Mucosa of descending colon (tissue), 3 donors: Measurements from ENCODE around the gene SORBS1. TPM values are rescaled to one million over a fixed set of nuclear protein-coding genes. Genes with fewer than 3 reads are reported as not detected.

Experiments used
- ATAC-seq: fragments of 200-7000 bp; cut with Tn5 transposase; one replicate; pipeline ENCODE4 v1.9.1; 2020; ENCODE audit warnings: mild to moderate bottlenecking, moderate library complexity
- DNase-seq, 3 donors: peaks; one replicate each; pipeline ENCODE4 v3.0.0-alpha.2; 2020
- H3K36me3 ChIP-seq: fragments of 200-600 bp; one replicate; pipeline ENCODE4 v1.8.0; 2021; ENCODE audit warnings: low read depth, mild to moderate bottlenecking
- H3K4me1 ChIP-seq: fragments of 200-600 bp; one replicate; pipeline ENCODE4 v1.8.0; 2021; ENCODE audit warnings: low read depth, mild to moderate bottlenecking
- H3K4me3 ChIP-seq: fragments of 200-600 bp; one replicate; pipeline ENCODE4 v1.8.0; 2021; ENCODE audit warnings: mild to moderate bottlenecking
- H3K9me3 ChIP-seq: fragments of 200-600 bp; one replicate; pipeline ENCODE4 v1.8.0; 2021; ENCODE audit warnings: mild to moderate bottlenecking
- intact Hi-C, 2 donors: fragments of 100-400 bp; cut with DNase I in 1 of 2; cut with micrococcal nuclease in 1 of 2; formaldehyde crosslinking; loops; one replicate each; pipeline versions ENCODE4 v1.11.0 to v1.11.1; 2022; cut with DNase I, micrococcal nuclease
- total RNA-seq, 3 donors: library from RNA; stranded (reverse); fragmentation: NEBNext Ultra II Directional in 2 of 3; extraction: Animal tissue kit (Norgen Biotek cat#: 25700) in 2 of 3; gene quantifications; one replicate each; pipeline versions ENCODE4 v1.2.1 to v1.2.4, GENCODE V29; 2021 to 2023
- TF ChIP-seq, protein P1 (sequence below): fragments of 200-600 bp; IDR thresholded peaks from one replicate; pipeline ENCODE4 v1.8.0; 2022; ENCODE audit warnings: antibody characterized with exemption, mild to moderate bottlenecking
- donor health status: DM: no; HTN: no; CAD: no; lungs with moderate emphysema.
- donor health status: DM: no; HTN: no; CAD: no.
- donor health status: DM: no; HTN: yes; CAD: no.

The SORBS1 gene
- total RNA-seq, 3 donors from 2014 or later: 48.9 to 699 (median 99.3) TPM

- Histone ChIP-seq H3K36me3 (no peaks in the 10 kb centered on the region), H3K9me3 (no peaks in the 10 kb centered on the region), H3K4me1 (no peaks in the 10 kb centered on the region), H3K4me3 (no peak overlapping the region)
- ATAC-seq: no peak
- TF ChIP-seq, protein P1, sequence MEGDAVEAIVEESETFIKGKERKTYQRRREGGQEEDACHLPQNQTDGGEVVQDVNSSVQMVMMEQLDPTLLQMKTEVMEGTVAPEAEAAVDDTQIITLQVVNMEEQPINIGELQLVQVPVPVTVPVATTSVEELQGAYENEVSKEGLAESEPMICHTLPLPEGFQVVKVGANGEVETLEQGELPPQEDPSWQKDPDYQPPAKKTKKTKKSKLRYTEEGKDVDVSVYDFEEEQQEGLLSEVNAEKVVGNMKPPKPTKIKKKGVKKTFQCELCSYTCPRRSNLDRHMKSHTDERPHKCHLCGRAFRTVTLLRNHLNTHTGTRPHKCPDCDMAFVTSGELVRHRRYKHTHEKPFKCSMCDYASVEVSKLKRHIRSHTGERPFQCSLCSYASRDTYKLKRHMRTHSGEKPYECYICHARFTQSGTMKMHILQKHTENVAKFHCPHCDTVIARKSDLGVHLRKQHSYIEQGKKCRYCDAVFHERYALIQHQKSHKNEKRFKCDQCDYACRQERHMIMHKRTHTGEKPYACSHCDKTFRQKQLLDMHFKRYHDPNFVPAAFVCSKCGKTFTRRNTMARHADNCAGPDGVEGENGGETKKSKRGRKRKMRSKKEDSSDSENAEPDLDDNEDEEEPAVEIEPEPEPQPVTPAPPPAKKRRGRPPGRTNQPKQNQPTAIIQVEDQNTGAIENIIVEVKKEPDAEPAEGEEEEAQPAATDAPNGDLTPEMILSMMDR: no peak
- no peak for DNase-seq
- intact Hi-C loops: no loop called here
Observed at GRCh38 chr10:95321554-95322301, 239.4 kb downstream of the SORBS1 start.

GRCh38 chr10:95319239-95319638, 241.9 kb downstream of the SORBS1 start:
- no peaks in the 10 kb centered on the region for H3K4me1 ChIP-seq
- H3K9me3 ChIP-seq: no peaks in the 10 kb centered on the region
- TF ChIP-seq, protein P1: no peak
- no peak overlapping the region for H3K4me3 ChIP-seq
- intact Hi-C loops: no loop called here
- DNase-seq (no peak), ATAC-seq (no peak)
- H3K36me3 ChIP-seq: no peaks in the 10 kb centered on the region

GRCh38 chr10:95315509-95315908, 245.7 kb downstream of the SORBS1 start:
- intact Hi-C loops: no loop called here
- Histone ChIP-seq H3K4me3 (no peak overlapping the region), H3K4me1 (peaks cover 2% of the 10 kb centered on the region), H3K36me3 (no peaks in the 10 kb centered on the region), H3K9me3 (no peaks in the 10 kb centered on the region)
- TF ChIP-seq, protein P1: no peak
- no peak for ATAC-seq
- DNase-seq: no peak

GRCh38 chr10:95314192-95314918, 246.8 kb downstream of the SORBS1 start:
- ATAC-seq (no peak), DNase-seq (no peak)
- intact Hi-C loops: no loop called here
- TF ChIP-seq, protein P1: no peak
- Histone ChIP-seq H3K4me1 (peaks cover 7% of the 10 kb centered on the region), H3K36me3 (no peaks in the 10 kb centered on the region), H3K4me3 (no peak overlapping the region), H3K9me3 (no peaks in the 10 kb centered on the region)

- no peak for DNase-seq
- no peak for ATAC-seq
- Histone ChIP-seq H3K9me3 (no peaks in the 10 kb centered on the region), H3K4me3 (no peak overlapping the region), H3K4me1 (peaks cover 16% of the 10 kb centered on the region), H3K36me3 (no peaks in the 10 kb centered on the region)
- intact Hi-C loops: no loop called here
- TF ChIP-seq, protein P1: no peak
Observed at GRCh38 chr10:95312986-95313495, 248.1 kb downstream of the SORBS1 start.
